ENCODE results near the gene GALNTL6. TPM values are rescaled to one million over a fixed set of nuclear protein-coding genes. Genes with fewer than 3 reads are reported as not detected.

Gene GALNTL6
- polyA plus RNA-seq, 1 donor from 2014 or later: 14.9 TPM

DNA sequence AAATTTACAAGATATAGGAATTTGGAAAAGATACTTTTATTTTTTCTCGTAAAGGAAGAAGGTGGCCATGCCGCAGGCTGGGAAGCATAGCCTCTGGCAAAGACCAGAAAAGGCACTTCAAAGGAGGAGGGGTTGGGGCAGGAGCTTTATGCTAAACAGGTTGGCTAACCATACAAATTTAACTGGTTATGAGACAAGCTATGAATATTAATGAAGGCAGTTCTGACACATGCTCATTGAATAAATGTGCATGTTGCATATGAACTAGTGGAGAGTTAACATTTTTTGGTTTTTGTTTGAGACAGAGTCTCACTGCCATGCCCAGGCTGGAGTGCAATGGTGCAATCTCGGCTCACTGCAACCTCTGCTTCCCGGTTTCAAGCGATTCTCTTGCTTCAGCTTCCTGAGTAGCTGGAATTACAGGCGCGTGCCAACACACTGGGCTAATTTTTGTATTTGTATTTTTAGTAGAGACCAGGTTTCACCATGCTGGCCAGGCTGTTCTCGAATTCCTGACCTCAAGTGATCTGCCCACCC lies 36.5 kb downstream of the GALNTL6 start:
- H2AFZ ChIP-seq (ENCODE audit: low read depth, low read length): no peak overlapping the region

DNA sequence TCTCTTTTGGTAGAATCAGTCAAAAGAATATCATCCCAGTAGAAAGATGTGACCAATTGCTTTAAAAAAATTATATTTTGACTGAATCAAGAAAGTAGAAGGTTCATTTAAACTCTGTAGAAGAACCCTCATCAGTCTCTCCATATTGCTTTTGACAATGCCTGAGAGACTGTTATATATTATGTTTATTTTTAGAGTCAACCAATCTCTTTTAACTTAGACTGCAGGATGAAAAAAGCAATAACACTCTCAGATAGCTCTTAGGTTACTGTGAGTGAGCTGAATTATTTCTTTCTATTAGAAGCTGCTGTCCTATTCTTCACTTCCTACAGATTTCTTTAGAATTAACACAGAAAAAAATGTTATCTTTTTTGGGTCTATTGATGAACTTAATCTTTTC lies 38.1 kb downstream of the GALNTL6 start:
- H3K4me3 ChIP-seq (ENCODE audit: low read length): no peak overlapping the region
- H3K36me3 ChIP-seq (ENCODE audit: insufficient read depth, low read length): no peaks in the 10 kb centered on the region
- H3K9ac ChIP-seq (ENCODE audit: low read length): no peak overlapping the region
- TF ChIP-seq, protein P1, sequence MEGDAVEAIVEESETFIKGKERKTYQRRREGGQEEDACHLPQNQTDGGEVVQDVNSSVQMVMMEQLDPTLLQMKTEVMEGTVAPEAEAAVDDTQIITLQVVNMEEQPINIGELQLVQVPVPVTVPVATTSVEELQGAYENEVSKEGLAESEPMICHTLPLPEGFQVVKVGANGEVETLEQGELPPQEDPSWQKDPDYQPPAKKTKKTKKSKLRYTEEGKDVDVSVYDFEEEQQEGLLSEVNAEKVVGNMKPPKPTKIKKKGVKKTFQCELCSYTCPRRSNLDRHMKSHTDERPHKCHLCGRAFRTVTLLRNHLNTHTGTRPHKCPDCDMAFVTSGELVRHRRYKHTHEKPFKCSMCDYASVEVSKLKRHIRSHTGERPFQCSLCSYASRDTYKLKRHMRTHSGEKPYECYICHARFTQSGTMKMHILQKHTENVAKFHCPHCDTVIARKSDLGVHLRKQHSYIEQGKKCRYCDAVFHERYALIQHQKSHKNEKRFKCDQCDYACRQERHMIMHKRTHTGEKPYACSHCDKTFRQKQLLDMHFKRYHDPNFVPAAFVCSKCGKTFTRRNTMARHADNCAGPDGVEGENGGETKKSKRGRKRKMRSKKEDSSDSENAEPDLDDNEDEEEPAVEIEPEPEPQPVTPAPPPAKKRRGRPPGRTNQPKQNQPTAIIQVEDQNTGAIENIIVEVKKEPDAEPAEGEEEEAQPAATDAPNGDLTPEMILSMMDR (IDR thresholded peaks at IDR 0.05; ENCODE audit: poor library complexity, severe bottlenecking): no peak
- TF ChIP-seq EZH2 (IDR thresholded peaks at IDR 0.05; ENCODE audit: borderline replicate concordance, insufficient read depth, low read length, poor library complexity, severe bottlenecking): no peak
- no peak for TF ChIP-seq POLR2AphosphoS5 (IDR thresholded peaks at IDR 0.05)
- TF ChIP-seq TAF1 (IDR thresholded peaks at IDR 0.05; ENCODE audit: low read depth): no peak
- no peak for TF ChIP-seq SMC3 (conservative IDR thresholded peaks at IDR 0.05; ENCODE audit: poor library complexity)
- no peak for TF ChIP-seq RAD21 (conservative IDR thresholded peaks at IDR 0.05)
- TF ChIP-seq, protein P2, sequence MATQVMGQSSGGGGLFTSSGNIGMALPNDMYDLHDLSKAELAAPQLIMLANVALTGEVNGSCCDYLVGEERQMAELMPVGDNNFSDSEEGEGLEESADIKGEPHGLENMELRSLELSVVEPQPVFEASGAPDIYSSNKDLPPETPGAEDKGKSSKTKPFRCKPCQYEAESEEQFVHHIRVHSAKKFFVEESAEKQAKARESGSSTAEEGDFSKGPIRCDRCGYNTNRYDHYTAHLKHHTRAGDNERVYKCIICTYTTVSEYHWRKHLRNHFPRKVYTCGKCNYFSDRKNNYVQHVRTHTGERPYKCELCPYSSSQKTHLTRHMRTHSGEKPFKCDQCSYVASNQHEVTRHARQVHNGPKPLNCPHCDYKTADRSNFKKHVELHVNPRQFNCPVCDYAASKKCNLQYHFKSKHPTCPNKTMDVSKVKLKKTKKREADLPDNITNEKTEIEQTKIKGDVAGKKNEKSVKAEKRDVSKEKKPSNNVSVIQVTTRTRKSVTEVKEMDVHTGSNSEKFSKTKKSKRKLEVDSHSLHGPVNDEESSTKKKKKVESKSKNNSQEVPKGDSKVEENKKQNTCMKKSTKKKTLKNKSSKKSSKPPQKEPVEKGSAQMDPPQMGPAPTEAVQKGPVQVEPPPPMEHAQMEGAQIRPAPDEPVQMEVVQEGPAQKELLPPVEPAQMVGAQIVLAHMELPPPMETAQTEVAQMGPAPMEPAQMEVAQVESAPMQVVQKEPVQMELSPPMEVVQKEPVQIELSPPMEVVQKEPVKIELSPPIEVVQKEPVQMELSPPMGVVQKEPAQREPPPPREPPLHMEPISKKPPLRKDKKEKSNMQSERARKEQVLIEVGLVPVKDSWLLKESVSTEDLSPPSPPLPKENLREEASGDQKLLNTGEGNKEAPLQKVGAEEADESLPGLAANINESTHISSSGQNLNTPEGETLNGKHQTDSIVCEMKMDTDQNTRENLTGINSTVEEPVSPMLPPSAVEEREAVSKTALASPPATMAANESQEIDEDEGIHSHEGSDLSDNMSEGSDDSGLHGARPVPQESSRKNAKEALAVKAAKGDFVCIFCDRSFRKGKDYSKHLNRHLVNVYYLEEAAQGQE (IDR thresholded peaks at IDR 0.05; ENCODE audit: borderline replicate concordance): no peak
- no peak for TF ChIP-seq EP300 (conservative IDR thresholded peaks at IDR 0.05; ENCODE audit: poor library complexity, severe bottlenecking)
- TF ChIP-seq MXI1 (conservative IDR thresholded peaks at IDR 0.05; ENCODE audit: poor library complexity, severe bottlenecking): no peak
- no peak overlapping the region for H3K4me2 ChIP-seq (ENCODE audit: low read length)
- H3K9me2 ChIP-seq (ENCODE audit: insufficient read depth, low read length): no peaks in the 10 kb centered on the region
- H3K79me2 ChIP-seq (replicated peaks; ENCODE audit: insufficient read depth, low read length): no peaks in the 10 kb centered on the region
- no peaks in the 10 kb centered on the region for H3F3A ChIP-seq (ENCODE audit: insufficient read depth, low read length, poor library complexity, severe bottlenecking)
- no peaks in the 10 kb centered on the region for H4K20me1 ChIP-seq (ENCODE audit: insufficient read depth)
- H2AFZ ChIP-seq (ENCODE audit: low read depth, low read length): no peak overlapping the region
- H3K27ac ChIP-seq (ENCODE audit: low read length): no peak overlapping the region
- no peaks in the 10 kb centered on the region for H3K27me3 ChIP-seq (ENCODE audit: insufficient read depth, low read depth, low read length)
- no peaks in the 10 kb centered on the region for H3K9me3 ChIP-seq (ENCODE audit: low read length)

More for the DNA sequence above, 36.5 kb downstream of the GALNTL6 start:
- TF ChIP-seq TAF1 (IDR thresholded peaks at IDR 0.05; ENCODE audit: low read depth): no peak
- TF ChIP-seq, protein P2 (IDR thresholded peaks at IDR 0.05; ENCODE audit: borderline replicate concordance): no peak
- TF ChIP-seq EP300 (conservative IDR thresholded peaks at IDR 0.05; ENCODE audit: poor library complexity, severe bottlenecking): no peak
- TF ChIP-seq MXI1 (conservative IDR thresholded peaks at IDR 0.05; ENCODE audit: poor library complexity, severe bottlenecking): no peak
- no peak for TF ChIP-seq SMC3 (conservative IDR thresholded peaks at IDR 0.05; ENCODE audit: poor library complexity)
- TF ChIP-seq RAD21 (conservative IDR thresholded peaks at IDR 0.05): no peak
- no peak for TF ChIP-seq EZH2 (IDR thresholded peaks at IDR 0.05; ENCODE audit: borderline replicate concordance, insufficient read depth, low read length, poor library complexity, severe bottlenecking)
- no peak for TF ChIP-seq POLR2AphosphoS5 (IDR thresholded peaks at IDR 0.05)
- TF ChIP-seq, protein P1 (IDR thresholded peaks at IDR 0.05; ENCODE audit: poor library complexity, severe bottlenecking): no peak
- H3F3A ChIP-seq (ENCODE audit: insufficient read depth, low read length, poor library complexity, severe bottlenecking): no peaks in the 10 kb centered on the region
- no peaks in the 10 kb centered on the region for H3K9me3 ChIP-seq (ENCODE audit: low read length)
- no peaks in the 10 kb centered on the region for H4K20me1 ChIP-seq (ENCODE audit: insufficient read depth)
- no peaks in the 10 kb centered on the region for H3K27me3 ChIP-seq (ENCODE audit: insufficient read depth, low read depth, low read length)
- H3K36me3 ChIP-seq (ENCODE audit: insufficient read depth, low read length): no peaks in the 10 kb centered on the region
- no peak overlapping the region for H3K4me3 ChIP-seq (ENCODE audit: low read length)
- H3K4me2 ChIP-seq (ENCODE audit: low read length): no peak overlapping the region
- H3K9ac ChIP-seq (ENCODE audit: low read length): no peak overlapping the region
- no peaks in the 10 kb centered on the region for H3K9me2 ChIP-seq (ENCODE audit: insufficient read depth, low read length)
- no peak overlapping the region for H3K27ac ChIP-seq (ENCODE audit: low read length)
- no peaks in the 10 kb centered on the region for H3K79me2 ChIP-seq (replicated peaks; ENCODE audit: insufficient read depth, low read length)
